HG02623 (cell line): ENCODE measurements around the gene RBPMS2.

Source experiments
- ATAC-seq: cut with Tn5 transposase; IDR thresholded peaks from one replicate; pipeline ENCODE4 v1.9.1; 2021; ENCODE audit warnings: moderate library complexity; ENCODE audit not compliant: unreplicated experiment

RBPMS2 gene

GRCh38 chr15:64731805-64732151, 43.6 kb downstream of the RBPMS2 start:
- ATAC-seq: no peak

- ATAC-seq: no peak
Measured at GRCh38 chr15:64731012-64731804, 44.2 kb downstream of the RBPMS2 start.

GRCh38 chr15:64730151-64730550, 45.2 kb downstream of the RBPMS2 start:
- ATAC-seq: no peak

- no peak for ATAC-seq
Measured at GRCh38 chr15:64720188-64720587, 55.2 kb downstream of the RBPMS2 start.

GRCh38 chr15:64717735-64718495, 57.5 kb downstream of the RBPMS2 start:
- ATAC-seq: no peak

- no peak for ATAC-seq
Measured at GRCh38 chr15:64717130-64717529, 58.3 kb downstream of the RBPMS2 start.

- ATAC-seq: no peak
Measured at GRCh38 chr15:64716452-64716851, 58.9 kb downstream of the RBPMS2 start.

GRCh38 chr15:64713592-64713991, 61.8 kb downstream of the RBPMS2 start:
- ATAC-seq: no peak

- no peak for ATAC-seq
Measured at GRCh38 chr15:64712353-64712752, 63.0 kb downstream of the RBPMS2 start.

- ATAC-seq: no peak
Measured at GRCh38 chr15:64710676-64711428, 64.5 kb downstream of the RBPMS2 start.

GRCh38 chr15:64706011-64706911, 69.1 kb downstream of the RBPMS2 start:
- no peak for ATAC-seq

- ATAC-seq: no peak
Measured at GRCh38 chr15:64705006-64705405, 70.4 kb downstream of the RBPMS2 start.

GRCh38 chr15:64703632-64703959, 71.8 kb downstream of the RBPMS2 start:
- ATAC-seq: no peak

- ATAC-seq: peak; percentile 88
Measured at GRCh38 chr15:64702816-64703631, 72.4 kb downstream of the RBPMS2 start.

- no peak for ATAC-seq
Measured at GRCh38 chr15:64701482-64702184, 73.8 kb downstream of the RBPMS2 start.

GRCh38 chr15:64701051-64701450, 74.3 kb downstream of the RBPMS2 start:
- ATAC-seq: no peak

- ATAC-seq: no peak
Measured at GRCh38 chr15:64699751-64700388, 75.5 kb downstream of the RBPMS2 start.

- ATAC-seq: no peak
Measured at GRCh38 chr15:64698823-64699222, 76.6 kb downstream of the RBPMS2 start.

- no peak for ATAC-seq
Measured at GRCh38 chr15:64697911-64698369, 77.4 kb downstream of the RBPMS2 start.
